Activated CD4-positive, alpha-beta T cell treated with anti-CD3 and anti-CD28 coated beads, Interleukin-2, amount 10 ng/mL, durations not matched to agents 24 days and 14 days (primary cell): ENCODE results near the gene MACROH2A1. TPM values are rescaled to one million over a fixed set of nuclear protein-coding genes. Genes with fewer than 3 reads are reported as not detected.
A peak's percentile ranks its signal among the peaks of the same experiment; 100 is the strongest.

Experiments
- DNase-seq: peaks from one replicate; pipeline ENCODE4 v3.0.0; 2022
- H3K27ac Mint-ChIP-seq: one replicate; pipeline ENCODE4 v1.8.0; 2022; ENCODE audit warnings: mild to moderate bottlenecking, mixed read lengths
- H3K27me3 Mint-ChIP-seq: one replicate; pipeline ENCODE4 v1.8.0; 2022; ENCODE audit warnings: mixed read lengths
- H3K36me3 Mint-ChIP-seq: one replicate; pipeline ENCODE4 v1.8.0; 2022; ENCODE audit warnings: low read depth, mild to moderate bottlenecking, mixed read lengths
- H3K4me1 Mint-ChIP-seq: one replicate; pipeline ENCODE4 v1.8.0; 2021; ENCODE audit warnings: mixed read lengths
- H3K4me3 Mint-ChIP-seq: one replicate; pipeline ENCODE4 v1.8.0; 2022; ENCODE audit warnings: mild to moderate bottlenecking, moderate library complexity, mixed read lengths
- H3K9me3 Mint-ChIP-seq: one replicate; pipeline ENCODE4 v1.8.0; 2021; ENCODE audit warnings: mixed read lengths
- intact Hi-C: fragments of 100-400 bp; cut with micrococcal nuclease; formaldehyde crosslinking; loops from one replicate; pipeline ENCODE4 v1.15.1; 2023
- total RNA-seq: library from RNA; stranded (reverse); gene quantifications from 2 replicates; pipeline ENCODE4 v1.2.3, GENCODE V29; 2022

The MACROH2A1 gene
- total RNA-seq, 1 donor from 2014 or later = 282 TPM

DNA sequence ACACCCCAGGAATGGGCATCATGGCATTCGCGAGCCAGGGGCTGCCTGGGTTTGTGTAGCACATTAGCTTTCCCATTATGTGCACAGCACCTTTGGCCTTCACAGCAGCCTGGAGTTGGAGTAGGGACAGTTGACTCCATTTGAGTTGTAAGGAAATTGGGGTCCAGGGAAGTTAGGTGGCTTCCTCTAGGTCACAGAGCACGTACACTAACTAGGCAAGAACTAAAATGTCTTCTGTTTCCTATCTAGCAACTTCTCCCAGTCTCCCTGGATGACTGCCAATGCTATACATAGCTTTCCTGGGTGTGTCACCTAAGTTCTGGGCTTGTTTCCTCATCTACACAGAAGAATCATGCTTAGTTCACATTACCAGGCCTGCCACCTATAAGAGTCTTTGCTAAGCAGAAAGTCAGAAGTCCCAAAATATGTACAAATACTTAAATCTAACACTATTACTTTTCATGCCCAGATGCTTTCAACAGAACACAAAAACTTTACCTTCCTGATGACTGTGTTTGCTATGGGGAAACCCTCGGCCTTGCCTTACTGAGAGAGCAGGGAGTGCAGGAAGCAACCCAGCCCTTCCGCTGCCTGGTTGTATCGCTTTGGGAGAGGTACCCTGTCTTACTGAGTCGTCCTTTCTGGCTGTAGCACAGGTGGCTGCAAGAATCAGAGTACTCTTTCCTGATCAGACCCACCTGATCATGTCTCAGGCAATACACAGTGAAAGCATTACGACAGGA, 12.0 kb downstream of the MACROH2A1 start:
- DNase-seq = no peak
- Mint-ChIP-seq H3K9me3 (no peaks in the 10 kb centered on the region), H3K27ac (peak overlapping the region; percentile 59), H3K4me1 (peaks cover 56% of the 10 kb centered on the region), H3K4me3 (no peak overlapping the region), H3K36me3 (peaks cover 62% of the 10 kb centered on the region), H3K27me3 (no peaks in the 10 kb centered on the region)
- intact Hi-C loops = no loop called here

DNA sequence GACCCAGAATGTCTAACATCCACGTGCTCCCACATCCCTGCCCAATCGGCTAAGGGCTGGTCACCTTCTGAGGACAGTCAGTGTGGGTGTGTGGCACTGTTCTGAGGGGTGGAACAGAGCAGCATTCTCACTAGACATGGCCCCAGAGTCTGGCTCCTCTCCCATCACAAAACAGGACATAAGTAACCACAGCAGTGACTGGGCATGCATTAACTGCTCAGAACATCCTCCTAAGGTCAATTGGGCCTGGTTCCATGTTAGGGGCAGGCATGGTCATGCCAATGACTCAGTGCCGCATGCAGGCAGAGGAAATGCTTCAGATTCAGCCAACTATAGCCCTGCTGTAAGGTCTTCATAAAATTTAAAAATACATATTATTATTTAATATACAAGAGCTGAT, 12.9 kb downstream of the MACROH2A1 start:
- intact Hi-C loops = no loop called here
- Mint-ChIP-seq H3K27me3 (no peaks in the 10 kb centered on the region), H3K36me3 (peaks cover 66% of the 10 kb centered on the region), H3K4me1 (peaks cover 49% of the 10 kb centered on the region), H3K9me3 (no peaks in the 10 kb centered on the region), H3K4me3 (no peak overlapping the region), H3K27ac (peak overlapping the region; percentile 74)
- DNase-seq = no peak

DNA sequence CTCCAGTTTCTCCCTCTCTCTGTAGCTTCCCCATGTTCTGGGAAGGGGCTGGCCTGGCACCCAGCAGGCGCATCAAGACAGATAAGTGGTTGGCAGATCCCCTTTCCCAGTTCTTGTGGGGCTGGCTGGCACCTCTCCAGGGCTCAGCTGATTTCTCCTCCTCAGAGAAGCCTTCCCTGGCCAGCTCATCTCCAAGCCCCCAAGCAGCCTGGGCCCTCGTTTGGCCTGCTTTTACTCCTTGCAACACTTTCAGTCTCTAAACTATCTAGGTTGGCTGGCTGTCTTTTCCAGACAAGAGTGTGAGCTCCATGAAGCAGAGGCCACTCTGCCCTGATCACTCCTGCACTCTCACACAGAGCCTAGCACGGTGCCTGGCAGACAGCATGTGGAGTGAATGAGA, 13.5 kb downstream of the MACROH2A1 start:
- Mint-ChIP-seq H3K4me3 (no peak overlapping the region), H3K4me1 (peaks cover 53% of the 10 kb centered on the region), H3K27me3 (no peaks in the 10 kb centered on the region), H3K36me3 (peaks cover 70% of the 10 kb centered on the region), H3K27ac (peak overlapping the region; percentile 74), H3K9me3 (no peaks in the 10 kb centered on the region)
- DNase-seq = no peak
- intact Hi-C loops = no loop called here

DNA sequence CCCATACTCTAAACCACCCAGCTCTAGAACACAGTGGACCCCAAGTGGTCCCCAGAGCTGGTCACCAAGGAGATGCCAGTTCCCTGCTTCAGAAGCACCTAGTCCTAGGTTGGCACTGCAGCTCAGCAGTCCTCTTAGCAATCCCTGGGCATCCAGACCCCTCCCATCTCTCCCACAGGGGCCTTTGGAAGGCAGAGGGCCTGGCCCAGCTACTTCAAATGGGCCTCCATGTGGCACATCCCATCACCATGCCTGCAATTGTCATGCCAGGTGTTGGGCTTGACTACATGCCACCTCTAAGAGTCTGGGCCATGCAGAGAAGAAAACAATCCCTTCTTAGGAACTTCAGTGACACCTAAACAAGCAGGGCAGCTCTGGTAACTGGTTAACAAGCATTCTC, 14.1 kb downstream of the MACROH2A1 start:
- Mint-ChIP-seq H3K27me3 (no peaks in the 10 kb centered on the region), H3K36me3 (peaks cover 71% of the 10 kb centered on the region), H3K9me3 (no peaks in the 10 kb centered on the region), H3K27ac (no peak overlapping the region), H3K4me3 (no peak overlapping the region), H3K4me1 (peaks cover 55% of the 10 kb centered on the region)
- DNase-seq = no peak
- intact Hi-C loops = no loop called here

DNA sequence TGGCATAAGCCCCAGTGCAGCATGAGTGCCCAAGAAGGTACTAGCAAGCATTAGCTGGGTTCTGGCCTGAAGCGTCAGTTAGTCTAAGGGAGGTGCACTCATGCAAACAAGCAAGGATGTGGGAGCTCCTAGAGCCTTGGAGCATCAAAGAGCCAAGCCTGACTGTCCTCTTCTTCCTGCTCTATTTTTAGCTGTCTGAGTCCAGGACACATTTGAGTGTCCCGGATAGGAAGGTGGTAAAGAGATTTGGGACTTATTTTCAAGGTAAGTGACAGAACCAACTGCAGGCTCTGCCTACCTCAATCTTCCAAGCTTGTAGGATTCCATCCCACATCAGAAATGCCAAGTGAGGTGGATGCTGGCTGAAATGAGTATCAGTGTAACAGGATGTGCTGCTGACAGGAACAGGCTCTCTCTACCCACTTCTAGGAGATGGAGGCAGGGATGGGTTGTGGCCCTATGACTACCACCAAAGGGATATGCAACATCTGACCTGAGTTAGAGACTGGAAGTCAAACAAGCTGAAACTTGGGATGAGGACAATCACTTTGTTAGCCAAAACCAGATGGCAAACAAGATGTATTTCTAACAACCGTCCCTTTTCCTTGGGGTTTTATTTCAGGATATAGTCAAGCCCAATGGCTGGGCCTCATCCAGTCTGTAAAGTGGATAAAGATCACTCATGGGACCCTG, 15.1 kb downstream of the MACROH2A1 start:
- Mint-ChIP-seq H3K9me3 (no peaks in the 10 kb centered on the region), H3K27ac (peak overlapping the region; percentile 15), H3K27me3 (no peaks in the 10 kb centered on the region), H3K4me1 (peaks cover 58% of the 10 kb centered on the region), H3K36me3 (peaks cover 75% of the 10 kb centered on the region), H3K4me3 (no peak overlapping the region)
- no peak for DNase-seq
- intact Hi-C loops = no loop called here

DNA sequence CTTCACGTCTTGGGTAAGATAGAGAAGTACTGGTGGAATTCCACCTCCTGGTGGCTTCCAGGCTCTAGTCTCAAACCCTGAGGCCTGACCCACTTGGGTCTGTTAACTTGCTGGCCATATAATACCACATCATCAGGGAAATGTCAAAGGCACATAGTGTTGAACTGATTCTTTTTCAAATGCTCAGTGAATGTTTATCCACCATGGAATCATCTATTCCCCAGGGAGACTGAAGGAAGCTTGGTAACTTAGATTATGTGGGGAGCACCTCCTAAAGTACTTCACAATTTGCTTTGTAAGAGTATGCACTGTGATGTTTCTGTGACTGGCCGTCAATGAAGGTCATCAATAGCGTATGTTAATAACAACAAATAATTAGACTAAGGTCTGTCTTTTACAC, 16.1 kb downstream of the MACROH2A1 start:
- Mint-ChIP-seq H3K9me3 (no peaks in the 10 kb centered on the region), H3K27ac (no peak overlapping the region), H3K27me3 (no peaks in the 10 kb centered on the region), H3K4me3 (no peak overlapping the region), H3K36me3 (peaks cover 78% of the 10 kb centered on the region), H3K4me1 (peaks cover 65% of the 10 kb centered on the region)
- intact Hi-C loops = no loop called here
- DNase-seq = no peak

DNA sequence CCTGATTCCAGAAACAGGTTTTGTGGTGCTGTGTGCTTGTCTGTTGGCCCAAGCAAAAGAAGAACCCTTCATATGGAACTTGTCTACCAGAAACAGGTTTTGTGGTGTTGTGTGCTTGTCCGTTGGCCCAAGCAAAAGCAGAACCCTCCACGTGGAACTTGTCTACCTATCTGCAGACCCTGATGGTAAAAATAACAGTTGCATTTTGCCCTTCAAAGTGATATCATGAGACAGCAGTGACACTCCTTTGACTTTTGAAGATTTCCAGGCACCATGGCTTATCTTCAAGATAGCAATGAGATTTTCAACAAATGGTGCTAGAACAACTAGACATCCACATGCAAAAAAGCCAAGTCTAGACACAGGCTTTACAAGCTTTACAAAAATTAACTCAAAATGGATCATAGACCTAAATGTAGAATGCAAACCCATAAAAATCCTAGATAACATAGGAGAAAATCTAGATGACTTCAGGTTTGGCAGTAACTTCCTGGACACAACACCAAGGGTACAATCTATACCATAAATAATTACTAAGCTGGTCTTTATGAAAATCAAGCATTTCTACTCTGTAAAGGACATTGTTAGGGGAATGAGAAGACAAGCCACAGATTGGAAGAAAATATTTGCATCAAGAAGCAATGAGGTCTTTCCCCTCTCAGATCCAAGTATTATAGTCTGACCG, 16.8 kb downstream of the MACROH2A1 start:
- intact Hi-C loops = no loop called here
- no peak for DNase-seq
- Mint-ChIP-seq H3K9me3 (no peaks in the 10 kb centered on the region), H3K4me1 (peaks cover 66% of the 10 kb centered on the region), H3K27me3 (no peaks in the 10 kb centered on the region), H3K27ac (peak overlapping the region; percentile 73), H3K36me3 (peaks cover 76% of the 10 kb centered on the region), H3K4me3 (no peak overlapping the region)

DNA sequence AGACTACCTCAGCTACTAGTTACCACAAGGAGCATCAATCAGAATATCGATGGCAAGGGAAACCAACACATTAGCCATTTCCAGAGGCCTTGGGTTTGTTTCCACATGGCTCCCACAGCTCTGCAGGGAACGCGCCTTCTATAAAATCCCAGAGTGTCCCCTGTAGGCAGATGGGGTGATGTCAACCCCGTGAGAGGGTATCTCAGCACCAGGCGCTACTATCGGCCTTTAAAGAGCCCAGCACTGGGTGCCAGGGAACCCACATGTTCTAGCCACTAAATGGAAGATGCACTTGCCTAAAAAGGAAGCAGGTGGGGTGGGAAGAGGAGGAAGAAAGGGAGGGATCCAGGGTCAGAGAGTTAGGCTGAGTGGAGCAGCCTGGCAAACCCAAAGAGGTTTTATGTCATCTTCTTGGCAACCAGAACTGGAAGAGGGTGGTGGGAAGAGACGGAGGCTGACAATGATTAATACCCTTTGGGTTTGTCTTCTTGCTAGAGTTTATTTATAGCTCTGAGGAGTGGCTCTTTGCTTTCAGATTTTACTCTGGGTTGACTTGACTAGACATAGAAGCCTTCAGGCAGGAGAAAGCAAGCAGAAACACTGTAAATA, 19.9 kb downstream of the MACROH2A1 start:
- Mint-ChIP-seq H3K36me3 (peaks cover 79% of the 10 kb centered on the region), H3K4me1 (peaks cover 73% of the 10 kb centered on the region), H3K27ac (peak overlapping the region; percentile 14), H3K27me3 (no peaks in the 10 kb centered on the region), H3K9me3 (no peaks in the 10 kb centered on the region), H3K4me3 (no peak overlapping the region)
- intact Hi-C loops = no loop called here
- no peak for DNase-seq

DNA sequence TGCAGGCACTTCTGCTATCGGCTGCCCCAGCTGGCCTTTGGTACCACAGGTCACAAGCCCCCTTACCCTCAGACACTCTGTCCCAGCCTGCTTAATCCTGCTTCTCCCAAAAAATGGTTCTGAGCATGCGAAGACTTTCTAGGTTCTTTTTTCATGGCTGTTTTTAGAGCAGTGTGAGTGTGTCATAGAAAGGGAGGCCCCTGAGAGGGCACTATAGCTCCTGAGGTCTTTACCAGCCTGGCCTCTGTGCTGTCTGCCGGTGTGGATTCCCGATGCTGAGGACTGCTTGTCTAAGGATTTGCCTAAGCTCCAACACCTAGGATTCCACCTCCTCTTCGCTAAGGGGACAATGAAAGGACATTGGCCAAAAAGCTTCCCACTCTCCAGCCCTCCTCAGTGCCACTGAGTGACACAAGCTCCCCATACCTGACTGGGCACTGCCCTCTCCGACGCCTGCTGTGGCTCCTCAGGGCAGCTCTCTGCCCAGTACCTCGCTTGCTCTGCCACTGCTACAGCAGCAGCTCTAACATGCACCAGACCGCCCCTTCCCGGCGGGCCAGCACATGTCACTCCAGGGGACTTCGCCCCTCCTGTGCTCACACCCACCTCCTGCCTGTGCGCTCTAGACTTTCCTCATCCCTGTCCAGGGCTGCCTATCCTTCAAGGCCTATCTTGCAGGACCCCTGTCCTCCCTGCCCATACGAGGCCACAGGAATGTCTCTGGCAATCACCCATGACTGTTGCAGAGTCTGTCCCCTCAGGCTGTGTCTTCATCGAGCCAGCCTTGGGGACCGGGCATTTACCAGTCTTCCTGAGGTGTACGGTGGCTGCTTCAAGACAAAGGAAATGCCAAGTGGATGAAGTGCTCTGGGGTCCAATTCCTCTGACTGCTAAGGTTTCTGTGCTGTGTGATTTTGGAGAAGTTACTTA, 21.0 kb downstream of the MACROH2A1 start:
- Mint-ChIP-seq H3K27ac (peak overlapping the region; percentile 73), H3K9me3 (no peaks in the 10 kb centered on the region), H3K36me3 (peaks cover 77% of the 10 kb centered on the region), H3K4me3 (peak overlapping the region; percentile 42), H3K4me1 (peaks cover 81% of the 10 kb centered on the region), H3K27me3 (no peaks in the 10 kb centered on the region)
- no peak for DNase-seq
- intact Hi-C loops = loop anchor here (1.0 to 2.0 kb wide), 3 partner anchors 17 to 47 kb away; partner anchors contain the start of gene MACROH2A1

DNA sequence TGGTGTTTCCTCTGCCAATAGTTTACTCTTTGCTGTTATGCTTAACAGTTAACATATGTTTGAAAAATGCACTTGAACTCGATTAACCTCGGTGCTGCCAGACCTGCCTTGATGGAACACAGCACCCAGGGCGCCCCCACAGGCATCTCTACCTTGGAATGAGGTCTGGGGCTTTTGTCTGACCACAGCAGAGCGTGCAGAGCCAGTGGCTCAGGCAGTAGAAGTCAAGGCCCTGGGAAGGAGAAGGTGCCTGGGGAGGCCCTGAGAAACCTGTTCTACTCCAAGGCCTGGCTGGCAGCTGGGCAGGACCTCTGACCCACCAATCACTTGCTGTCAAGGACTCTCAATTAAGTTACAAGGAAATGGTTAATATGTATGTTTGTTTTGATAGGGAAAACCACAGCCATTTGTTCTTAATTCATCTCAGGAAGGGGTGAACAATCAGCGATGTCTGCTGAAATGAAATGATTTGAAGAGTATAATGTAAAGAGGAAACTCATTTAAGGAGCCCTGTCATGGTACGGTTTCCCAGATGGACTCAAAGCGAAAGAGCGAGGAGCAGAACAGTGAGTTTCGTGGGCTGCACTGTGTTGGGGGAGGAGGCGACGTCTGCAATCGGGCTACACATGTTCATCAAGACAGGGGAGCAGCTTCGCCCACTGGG, 21.9 kb downstream of the MACROH2A1 start:
- Mint-ChIP-seq H3K4me3 (peak overlapping the region; percentile 42), H3K27me3 (no peaks in the 10 kb centered on the region), H3K36me3 (peaks cover 74% of the 10 kb centered on the region), H3K4me1 (peaks cover 79% of the 10 kb centered on the region), H3K27ac (peak overlapping the region; percentile 73), H3K9me3 (no peaks in the 10 kb centered on the region)
- peak; percentile 68 for DNase-seq
- intact Hi-C loops = loop anchor here (1.0 to 2.0 kb wide), 3 partner anchors 16 to 48 kb away; partner anchors contain the start of gene MACROH2A1

DNA sequence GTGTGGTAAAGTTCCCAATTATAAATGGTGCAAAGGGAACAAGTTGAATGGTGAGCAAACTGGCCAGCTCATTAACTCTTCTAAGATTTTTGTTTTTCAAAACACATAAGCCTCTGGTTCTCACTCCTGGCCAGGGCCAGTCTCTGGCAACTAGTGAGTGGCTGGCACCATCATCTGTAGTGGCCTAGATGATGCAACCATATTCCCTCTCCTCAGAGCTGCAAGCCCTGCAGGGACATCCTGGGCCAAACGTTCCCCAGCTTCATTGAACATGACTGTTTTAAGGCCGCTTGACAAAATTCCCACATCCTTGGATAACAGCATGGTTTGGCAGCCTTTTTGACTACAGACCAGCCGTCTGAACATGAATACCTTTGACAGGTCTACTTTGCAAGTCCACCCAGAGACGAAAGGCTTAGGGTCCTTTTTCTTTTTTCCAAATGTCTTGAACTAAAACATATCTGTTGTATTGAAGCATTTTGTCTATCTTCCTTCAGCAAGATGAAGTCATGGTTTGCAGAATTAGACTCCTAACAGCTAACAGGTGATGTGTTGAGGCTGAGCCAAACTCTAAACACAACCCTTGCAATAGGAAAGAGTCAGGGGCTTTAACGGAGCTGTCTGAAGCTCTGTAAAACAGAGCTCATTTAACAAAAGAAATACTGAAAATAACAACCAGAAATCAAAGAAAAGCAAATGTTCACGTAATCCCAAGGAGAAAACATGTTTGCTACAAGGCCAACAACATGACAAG, 23.8 kb downstream of the MACROH2A1 start:
- DNase-seq = no peak

More for the DNA sequence above, 23.8 kb downstream of the MACROH2A1 start:
- peak overlapping the region; percentile 32 for H3K27ac Mint-ChIP-seq
- H3K4me3 Mint-ChIP-seq = no peak overlapping the region
- H3K27me3 Mint-ChIP-seq = no peaks in the 10 kb centered on the region
- intact Hi-C loops = no loop called here
- peaks cover 87% of the 10 kb centered on the region for H3K4me1 Mint-ChIP-seq
- peaks cover 74% of the 10 kb centered on the region for H3K36me3 Mint-ChIP-seq
- H3K9me3 Mint-ChIP-seq = no peaks in the 10 kb centered on the region
